ENCODE results near the gene VSTM2L.

Gene VSTM2L

DNA sequence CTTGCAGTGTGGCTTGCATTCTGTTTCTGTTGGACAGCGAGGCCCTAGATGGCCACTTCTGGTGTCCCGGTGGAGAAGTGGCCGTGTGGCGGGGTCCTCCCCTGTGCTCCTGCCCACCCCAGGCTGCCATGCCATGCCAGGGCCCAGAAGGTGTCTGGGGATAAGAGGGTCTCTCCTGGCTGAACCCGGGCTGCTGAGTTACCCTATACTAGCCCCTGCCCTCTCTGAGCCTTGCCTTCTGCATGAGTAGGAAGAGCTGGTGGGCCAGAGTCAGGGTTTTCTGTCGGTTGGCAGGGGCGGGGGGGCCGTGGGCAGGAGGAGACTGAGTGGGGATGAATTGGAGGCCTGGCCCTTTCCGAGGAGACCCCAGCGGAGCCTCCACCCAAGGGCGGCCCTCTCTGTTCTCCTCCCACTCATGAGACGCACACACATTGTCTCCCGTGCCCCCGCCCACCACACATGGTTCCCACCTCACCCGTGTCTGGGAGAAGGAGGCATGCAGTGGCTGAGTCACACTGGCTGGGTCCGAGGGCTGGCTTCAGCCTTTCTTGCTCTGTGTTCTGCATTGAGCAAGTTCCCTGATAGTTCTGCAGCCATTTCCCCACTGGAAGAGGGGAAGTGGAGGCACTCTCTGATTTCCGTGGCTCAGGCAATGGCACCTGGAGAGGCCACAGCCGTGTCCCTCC lies 24.6 kb downstream of the VSTM2L start:
- Mint-ChIP-seq H3K27ac (no peak overlapping the region), H3K9me3 (no peaks in the 10 kb centered on the region), H3K4me3 (no peak overlapping the region), H3K36me3 (no peaks in the 10 kb centered on the region), H3K27me3 (peaks cover 11% of the 10 kb centered on the region), H3K4me1 (no peaks in the 10 kb centered on the region)
- ATAC-seq (ENCODE audit: low read depth) (no peak), DNase-seq (ENCODE audit: low spot score in 2 of 2) (no peak)

DNA sequence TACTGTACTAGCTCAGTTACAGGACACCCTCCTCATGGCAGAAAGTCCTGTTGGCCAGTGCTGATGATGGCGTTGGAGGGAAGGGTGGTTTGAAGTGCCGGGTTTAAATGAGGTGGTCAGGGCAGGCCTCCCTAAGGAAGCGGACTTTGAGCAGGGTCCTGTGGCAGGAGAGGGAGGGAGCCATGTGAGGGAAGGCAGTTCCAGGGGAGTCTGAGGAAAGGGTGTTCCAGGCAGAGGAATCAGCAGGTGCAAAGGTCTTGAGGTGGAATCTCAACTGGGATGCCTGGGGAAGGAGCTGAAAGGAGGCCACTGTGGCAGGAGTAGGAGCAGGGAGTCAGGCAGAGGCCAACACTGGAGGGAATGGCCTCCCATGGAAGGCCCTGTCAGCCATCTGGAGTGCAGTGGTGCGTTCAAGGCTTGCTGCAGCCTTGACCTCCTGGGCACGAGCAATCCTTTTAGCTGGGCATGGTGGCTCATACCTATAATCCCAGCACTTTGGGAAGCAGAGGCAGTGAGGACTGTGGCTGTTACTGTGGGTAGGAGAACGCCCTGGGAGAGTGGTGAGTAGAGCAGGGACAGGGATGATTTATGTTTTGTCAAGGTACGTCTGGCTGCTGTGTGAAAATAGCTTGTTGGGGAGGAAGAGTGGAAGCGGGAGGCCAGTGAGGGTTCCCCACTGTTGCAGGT lies 26.2 kb downstream of the VSTM2L start:
- Mint-ChIP-seq H3K27ac (no peak overlapping the region), H3K4me1 (no peaks in the 10 kb centered on the region), H3K27me3 (peaks cover 19% of the 10 kb centered on the region), H3K4me3 (no peak overlapping the region), H3K9me3 (no peaks in the 10 kb centered on the region), H3K36me3 (no peaks in the 10 kb centered on the region)
- ATAC-seq (ENCODE audit: low read depth) (no peak), DNase-seq (ENCODE audit: low spot score in 2 of 2) (no peak)

DNA sequence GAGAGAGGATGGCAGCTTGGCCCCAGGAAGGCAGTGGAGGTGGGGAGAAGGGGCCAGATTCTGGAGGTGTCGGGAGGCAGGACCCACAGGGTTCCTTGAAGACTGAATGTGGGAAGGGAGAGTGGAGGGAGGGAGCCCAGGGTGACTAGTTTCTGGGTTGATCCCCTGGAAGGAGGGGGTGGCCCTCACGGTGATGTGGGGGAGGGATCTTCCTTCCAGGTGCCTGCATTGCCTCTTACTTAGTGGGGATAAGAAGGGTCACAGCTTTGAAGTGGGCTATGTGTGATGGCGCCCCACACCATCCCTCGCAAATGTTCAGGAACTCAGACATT lies 26.7 kb downstream of the VSTM2L start:
- Mint-ChIP-seq H3K9me3 (no peaks in the 10 kb centered on the region), H3K27ac (no peak overlapping the region), H3K27me3 (peaks cover 20% of the 10 kb centered on the region), H3K4me1 (no peaks in the 10 kb centered on the region), H3K4me3 (no peak overlapping the region), H3K36me3 (no peaks in the 10 kb centered on the region)
- ATAC-seq (ENCODE audit: low read depth) = no peak
- DNase-seq (ENCODE audit: low spot score in 2 of 2) = no peak

DNA sequence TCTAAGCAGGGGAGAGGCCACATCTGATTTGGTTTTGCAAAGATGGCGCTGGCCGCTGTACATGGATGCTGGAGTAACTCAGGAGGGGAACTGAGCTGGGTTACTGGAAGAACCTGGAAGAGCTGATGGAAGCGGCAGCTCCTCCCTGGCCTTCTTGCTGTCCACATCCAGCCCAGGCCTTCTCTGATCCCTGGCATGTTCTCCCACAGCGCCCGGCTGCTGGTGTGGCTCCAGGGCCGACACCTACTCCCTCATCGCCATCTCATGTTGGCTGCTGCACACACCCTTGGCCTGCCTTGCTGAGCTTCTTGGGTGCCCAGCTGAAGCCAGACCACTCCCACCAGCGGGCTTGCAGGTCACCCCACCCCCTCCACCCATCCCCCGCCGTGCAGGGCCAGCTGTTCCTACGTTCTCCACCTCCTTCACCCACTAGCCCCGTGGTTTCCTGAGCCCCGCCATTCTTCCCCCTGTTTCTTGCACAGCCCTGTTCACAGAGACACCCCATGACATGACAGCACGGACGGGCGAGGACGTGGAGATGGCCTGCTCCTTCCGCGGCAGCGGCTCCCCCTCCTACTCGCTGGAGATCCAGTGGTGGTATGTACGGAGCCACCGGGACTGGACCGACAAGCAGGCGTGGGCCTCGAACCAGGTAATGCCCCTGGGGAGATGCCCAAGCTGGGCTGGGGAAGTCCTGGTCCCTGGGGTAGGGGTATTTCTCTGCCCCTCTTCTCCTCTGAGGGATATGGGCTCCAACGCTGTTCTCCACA lies 28.4 kb downstream of the VSTM2L start:
- no peaks in the 10 kb centered on the region for H3K36me3 Mint-ChIP-seq
- H3K4me1 Mint-ChIP-seq = no peaks in the 10 kb centered on the region
- H3K27me3 Mint-ChIP-seq = peaks cover 22% of the 10 kb centered on the region
- H3K9me3 Mint-ChIP-seq = no peaks in the 10 kb centered on the region
- ATAC-seq (ENCODE audit: low read depth) (no peak), DNase-seq (ENCODE audit: low spot score in 2 of 2) (no peak)
- no peak overlapping the region for H3K27ac Mint-ChIP-seq
- H3K4me3 Mint-ChIP-seq = no peak overlapping the region

DNA sequence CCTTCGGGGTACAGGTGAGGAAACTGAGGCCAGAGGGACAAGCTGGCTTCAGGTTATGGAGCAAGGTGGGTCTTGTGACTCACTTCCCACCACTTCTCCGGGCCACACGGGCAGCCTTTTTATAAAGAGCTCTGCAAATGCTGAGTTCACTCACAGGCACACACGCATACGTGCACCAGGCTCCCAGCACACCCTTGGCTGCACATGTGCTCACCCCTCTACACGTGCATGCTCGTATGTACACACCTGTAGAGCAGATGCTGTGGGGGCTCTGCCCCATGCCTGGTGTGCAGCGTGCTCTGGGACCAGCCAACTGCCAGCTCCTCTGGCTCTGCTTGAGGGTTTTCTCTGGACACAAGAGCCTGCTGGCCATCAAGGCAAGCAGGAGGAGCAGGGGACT lies 29.1 kb downstream of the VSTM2L start:
- DNase-seq (ENCODE audit: low spot score in 2 of 2) (no peak), ATAC-seq (ENCODE audit: low read depth) (no peak)
- Mint-ChIP-seq H3K4me3 (no peak overlapping the region), H3K27ac (no peak overlapping the region), H3K36me3 (no peaks in the 10 kb centered on the region), H3K9me3 (no peaks in the 10 kb centered on the region), H3K27me3 (peaks cover 22% of the 10 kb centered on the region), H3K4me1 (no peaks in the 10 kb centered on the region)

DNA sequence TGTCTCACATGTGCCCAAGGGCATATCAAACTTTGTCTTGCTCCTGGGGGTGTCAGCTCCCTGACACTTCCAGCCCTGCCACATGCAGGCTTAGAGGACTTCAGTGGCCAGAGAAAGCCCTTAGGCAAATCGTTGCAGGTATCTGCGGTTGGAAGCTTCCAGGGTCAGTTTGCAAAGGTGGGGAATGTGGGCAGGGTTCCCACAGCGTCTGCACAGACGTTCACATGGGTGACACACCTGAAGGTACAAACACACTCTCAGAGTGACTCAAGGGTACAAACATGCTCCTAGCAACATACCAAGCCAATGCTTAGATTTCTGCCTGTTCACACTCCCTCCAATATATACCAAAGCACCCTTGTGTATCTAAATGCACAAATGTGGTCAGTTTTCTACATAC lies 30.0 kb downstream of the VSTM2L start:
- DNase-seq (ENCODE audit: low spot score in 2 of 2) (no peak), ATAC-seq (ENCODE audit: low read depth) (no peak)
- Mint-ChIP-seq H3K36me3 (no peaks in the 10 kb centered on the region), H3K9me3 (no peaks in the 10 kb centered on the region), H3K4me3 (no peak overlapping the region), H3K27ac (no peak overlapping the region), H3K27me3 (peaks cover 22% of the 10 kb centered on the region), H3K4me1 (no peaks in the 10 kb centered on the region)

DNA sequence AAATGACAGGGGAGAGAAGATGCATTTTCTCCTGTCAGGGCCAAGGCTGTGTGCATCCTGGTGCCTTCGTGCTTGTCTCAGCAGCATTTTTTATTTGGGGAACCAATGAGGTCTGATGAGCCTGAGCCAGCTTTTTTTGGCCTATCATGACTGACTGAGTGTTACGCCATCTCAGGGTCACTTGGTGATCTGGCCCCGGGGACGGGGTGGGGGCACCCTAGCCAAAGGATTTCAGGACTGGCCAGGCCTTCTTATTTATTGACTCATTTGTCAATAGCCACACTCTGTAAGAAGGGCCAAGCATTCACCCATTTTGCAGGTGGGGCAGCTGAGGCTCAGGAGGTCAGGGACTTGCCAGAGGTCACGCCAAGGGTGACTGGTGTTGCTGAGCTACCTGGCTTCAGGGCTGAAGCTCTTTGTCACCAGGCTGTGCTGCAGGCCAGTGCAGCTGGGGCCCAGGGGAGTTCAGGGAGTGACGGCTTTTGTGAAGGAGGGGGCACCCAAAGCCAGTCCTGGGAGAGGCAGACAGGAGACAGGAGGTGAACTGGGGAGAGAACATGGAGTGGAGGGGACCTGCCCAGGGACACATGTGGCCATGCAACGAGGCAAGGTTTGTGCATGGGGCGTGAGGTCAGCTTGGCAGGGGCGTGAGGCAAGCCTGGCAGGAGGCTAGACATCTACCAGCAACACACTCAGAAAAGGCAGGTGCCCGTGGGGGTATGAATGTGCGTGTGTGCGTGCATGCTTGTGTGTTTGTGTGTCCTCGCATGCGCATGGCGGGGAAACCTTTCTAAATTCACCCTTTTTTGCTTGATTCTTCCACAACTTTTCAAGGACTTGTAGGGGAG lies 31.1 kb downstream of the VSTM2L start:
- ATAC-seq (ENCODE audit: low read depth) = no peak
- peaks cover 20% of the 10 kb centered on the region for H3K27me3 Mint-ChIP-seq
- no peaks in the 10 kb centered on the region for H3K4me1 Mint-ChIP-seq
- H3K36me3 Mint-ChIP-seq = no peaks in the 10 kb centered on the region
- no peak for DNase-seq (ENCODE audit: low spot score in 2 of 2)
- H3K4me3 Mint-ChIP-seq = no peak overlapping the region
- no peaks in the 10 kb centered on the region for H3K9me3 Mint-ChIP-seq
- no peak overlapping the region for H3K27ac Mint-ChIP-seq

DNA sequence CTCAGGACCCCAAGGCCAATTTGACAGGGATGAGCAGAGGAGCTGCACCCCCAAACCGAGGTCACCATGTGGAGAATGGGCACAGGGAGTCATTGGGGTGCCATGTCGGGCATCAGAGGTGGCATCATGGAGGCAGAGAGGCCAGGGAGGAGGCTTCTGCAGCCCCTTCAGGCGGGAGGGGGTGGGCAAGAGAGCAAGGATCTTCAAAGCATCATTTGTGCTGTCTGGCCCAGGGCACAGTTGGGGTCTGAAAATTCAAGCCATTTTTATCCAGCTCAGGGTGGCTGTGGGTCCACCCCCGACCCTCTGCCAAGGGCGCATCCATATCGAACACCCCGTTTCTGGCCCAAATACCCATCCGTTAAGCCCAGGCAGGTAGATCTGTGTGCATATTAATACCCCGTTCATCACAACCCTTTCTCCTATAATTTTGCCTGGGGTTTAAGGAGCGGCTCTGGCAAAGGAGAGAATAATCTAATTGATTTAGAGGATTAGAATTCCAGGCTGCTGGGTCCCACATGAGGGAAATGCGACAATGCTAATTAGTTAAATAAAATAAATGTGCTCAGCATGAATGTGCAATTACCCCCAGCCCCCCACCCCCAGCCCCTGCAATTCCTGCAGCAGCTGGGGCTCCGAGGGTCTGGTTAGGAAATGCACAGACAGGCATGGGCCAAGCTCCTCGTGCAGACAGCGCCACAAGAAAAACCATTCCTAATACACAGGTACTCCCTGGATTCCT lies 31.9 kb downstream of the VSTM2L start:
- ATAC-seq (ENCODE audit: low read depth) (no peak), DNase-seq (ENCODE audit: low spot score in 2 of 2) (no peak)
- H3K27ac Mint-ChIP-seq = no peak overlapping the region
- H3K4me3 Mint-ChIP-seq = no peak overlapping the region
- H3K36me3 Mint-ChIP-seq = no peaks in the 10 kb centered on the region
- no peaks in the 10 kb centered on the region for H3K9me3 Mint-ChIP-seq
- peaks cover 17% of the 10 kb centered on the region for H3K27me3 Mint-ChIP-seq
- H3K4me1 Mint-ChIP-seq = no peaks in the 10 kb centered on the region

DNA sequence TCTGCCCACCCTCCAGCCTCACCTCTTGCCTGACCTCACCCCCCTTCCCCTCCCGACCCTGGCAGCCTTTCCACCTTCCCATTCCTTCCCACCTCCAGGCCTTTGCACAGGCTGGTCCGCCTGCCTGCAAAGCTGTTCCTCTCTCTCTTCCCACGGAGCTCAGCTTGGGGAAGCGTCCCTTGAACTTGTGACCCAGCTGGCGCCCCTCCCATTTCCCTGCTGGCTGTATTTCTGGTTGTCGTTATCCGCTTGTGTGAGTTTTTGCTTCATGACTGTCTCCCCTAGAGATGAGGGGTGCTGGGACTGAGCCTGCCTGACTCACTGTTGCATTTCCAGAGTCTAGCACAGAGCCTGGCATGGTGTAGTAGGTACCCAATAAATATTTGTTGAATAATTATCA lies 32.5 kb downstream of the VSTM2L start:
- ATAC-seq (ENCODE audit: low read depth) = no peak
- Mint-ChIP-seq H3K36me3 (no peaks in the 10 kb centered on the region), H3K4me3 (no peak overlapping the region)

DNA sequence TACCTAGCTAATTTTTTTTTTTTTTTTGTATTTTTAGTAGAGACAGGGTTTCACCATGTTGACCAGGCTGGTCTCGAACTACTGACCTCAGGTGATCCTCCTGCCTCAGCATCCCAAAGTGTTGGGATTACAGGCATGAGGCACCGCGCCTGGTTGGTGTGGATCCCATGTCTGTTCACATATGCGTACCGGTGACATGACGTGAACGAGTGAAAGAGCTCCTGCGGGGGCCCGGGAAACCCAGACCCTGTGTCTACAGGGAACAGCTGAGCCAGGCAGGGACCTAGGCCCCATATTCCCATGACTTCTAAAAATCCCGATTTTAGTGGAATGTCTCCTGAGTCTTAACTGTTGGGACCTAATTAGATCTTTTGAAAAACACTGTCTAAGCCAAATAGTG lies 33.1 kb downstream of the VSTM2L start:
- H3K36me3 Mint-ChIP-seq = no peaks in the 10 kb centered on the region

More for the DNA sequence above, 32.5 kb downstream of the VSTM2L start:
- H3K4me1 Mint-ChIP-seq = no peaks in the 10 kb centered on the region
- no peak for DNase-seq (ENCODE audit: low spot score in 2 of 2)
- no peaks in the 10 kb centered on the region for H3K9me3 Mint-ChIP-seq
- peaks cover 16% of the 10 kb centered on the region for H3K27me3 Mint-ChIP-seq
- H3K27ac Mint-ChIP-seq = no peak overlapping the region

DNA sequence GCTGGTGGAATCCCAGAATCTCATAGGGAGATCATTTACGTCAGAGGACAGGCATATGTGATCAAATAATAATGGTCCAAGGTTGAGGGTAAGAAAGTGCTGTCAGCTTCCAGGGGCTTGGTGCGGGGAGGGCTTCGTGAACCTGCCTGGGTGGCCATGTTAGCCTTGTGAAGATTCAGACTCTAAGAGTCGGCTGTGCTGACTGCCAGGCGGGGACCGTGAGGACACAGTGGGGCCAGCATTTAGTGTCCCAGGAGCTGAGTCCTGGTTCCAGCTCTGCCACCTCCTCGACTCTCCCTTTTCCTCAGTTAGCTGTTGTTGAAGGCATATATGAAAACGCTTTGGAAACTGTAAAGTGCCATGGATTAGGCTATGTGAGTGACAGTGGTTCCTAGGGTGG lies 33.5 kb downstream of the VSTM2L start:
- H3K9me3 Mint-ChIP-seq = no peaks in the 10 kb centered on the region
- no peak for DNase-seq (ENCODE audit: low spot score in 2 of 2)
- no peaks in the 10 kb centered on the region for H3K4me1 Mint-ChIP-seq
- no peaks in the 10 kb centered on the region for H3K36me3 Mint-ChIP-seq
- no peak for ATAC-seq (ENCODE audit: low read depth)
- H3K4me3 Mint-ChIP-seq = no peak overlapping the region
- no peak overlapping the region for H3K27ac Mint-ChIP-seq
- peaks cover 13% of the 10 kb centered on the region for H3K27me3 Mint-ChIP-seq

More for the DNA sequence above, 33.1 kb downstream of the VSTM2L start:
- Mint-ChIP-seq H3K4me1 (no peaks in the 10 kb centered on the region), H3K4me3 (no peak overlapping the region), H3K9me3 (no peaks in the 10 kb centered on the region), H3K27ac (no peak overlapping the region), H3K27me3 (peaks cover 14% of the 10 kb centered on the region)
- DNase-seq (ENCODE audit: low spot score in 2 of 2) = no peak
- ATAC-seq (ENCODE audit: low read depth) = no peak

DNA sequence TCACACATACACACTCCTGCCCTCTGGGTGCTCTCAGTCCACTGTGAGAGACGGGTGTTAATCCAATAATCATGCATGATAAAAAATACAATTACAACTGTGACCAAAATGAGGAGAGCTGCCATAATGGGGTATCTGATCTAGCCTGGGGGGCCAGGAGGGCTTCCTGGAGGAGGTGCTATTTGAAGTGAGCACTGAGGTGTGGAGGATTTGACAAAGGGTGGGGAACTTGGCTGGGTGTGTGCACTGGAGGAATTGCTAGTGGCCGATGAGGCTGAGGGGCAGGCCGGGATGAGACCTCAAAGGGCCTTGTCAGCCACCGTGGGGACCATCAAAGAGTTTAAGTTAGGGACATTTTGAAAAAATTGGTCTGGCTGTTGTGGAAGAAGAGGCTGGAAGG lies 34.8 kb downstream of the VSTM2L start:
- no peak overlapping the region for H3K4me3 Mint-ChIP-seq
- ATAC-seq (ENCODE audit: low read depth) (no peak), DNase-seq (ENCODE audit: low spot score in 2 of 2) (no peak)
- no peak overlapping the region for H3K27ac Mint-ChIP-seq
- H3K9me3 Mint-ChIP-seq = no peaks in the 10 kb centered on the region
- no peaks in the 10 kb centered on the region for H3K4me1 Mint-ChIP-seq
- no peaks in the 10 kb centered on the region for H3K36me3 Mint-ChIP-seq
- H3K27me3 Mint-ChIP-seq = peaks cover 10% of the 10 kb centered on the region

DNA sequence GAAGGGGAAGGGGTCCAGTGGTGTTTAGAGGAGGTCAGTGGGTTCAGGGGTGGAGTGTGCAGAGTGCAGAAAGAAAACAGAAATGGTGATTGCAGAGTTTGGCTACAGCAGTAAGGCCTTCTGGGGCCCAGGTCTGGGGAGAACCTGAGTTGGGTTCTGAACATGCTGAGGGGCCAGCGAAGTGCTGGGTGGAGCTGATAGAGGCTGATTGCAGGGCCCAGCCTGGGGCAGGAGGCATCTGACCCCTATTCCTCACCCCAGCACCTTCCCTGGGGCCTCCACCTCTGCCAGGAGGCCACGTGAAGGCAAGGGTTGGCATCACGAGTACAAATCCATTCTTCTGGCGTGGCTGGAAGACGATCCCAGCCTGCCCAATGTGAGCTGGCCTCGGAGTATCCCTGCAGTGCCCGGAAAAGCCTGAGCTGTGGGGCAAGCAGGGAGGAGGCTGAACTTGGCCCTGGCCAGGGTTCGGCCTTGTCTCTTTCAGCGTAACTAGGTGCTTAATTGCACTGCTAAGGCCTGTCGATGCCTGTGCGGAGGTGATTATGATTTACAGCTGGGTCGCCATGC lies 35.3 kb downstream of the VSTM2L start:
- Mint-ChIP-seq H3K27me3 (peaks cover 8% of the 10 kb centered on the region), H3K27ac (no peak overlapping the region), H3K9me3 (no peaks in the 10 kb centered on the region), H3K4me3 (no peak overlapping the region), H3K36me3 (no peaks in the 10 kb centered on the region), H3K4me1 (no peaks in the 10 kb centered on the region)
- DNase-seq (ENCODE audit: low spot score in 2 of 2) (no peak), ATAC-seq (ENCODE audit: low read depth) (no peak)
